Neural progenitor cell (in vitro differentiated cells): Measurements from ENCODE around the gene ELAVL4.

ENCODE experiments used
- CTCF ChIP-seq: fragments of 200-600 bp; sonication (generic); IDR thresholded peaks from 2 replicates; pipeline ENCODE4 v1.5.1; 2017; ENCODE audit warnings: antibody characterized with exemption, mild to moderate bottlenecking
- EZH2 ChIP-seq: fragments of 200-600 bp; sonication (generic); IDR thresholded peaks from 2 replicates; pipeline ENCODE4 v1.6.1; 2017; ENCODE audit warnings: antibody characterized with exemption, mild to moderate bottlenecking, moderate library complexity
- EZH2phosphoT487 ChIP-seq: fragments of 200-600 bp; sonication (generic); IDR thresholded peaks from 2 replicates; pipeline ENCODE4 v1.6.1; 2017; ENCODE audit warnings: antibody characterized with exemption

- no peak for TF ChIP-seq CTCF
- TF ChIP-seq EZH2, result no peak
- no peak for TF ChIP-seq EZH2phosphoT487
Measured at GRCh38 chr1:50218344-50219120, 109.8 kb downstream of the ELAVL4 start.
